Left forelimb (tissue), 1 donor: Measurements from ENCODE around the gene AUTS2.

Source experiments
- DNase-seq: peaks from one replicate; pipeline ENCODE4 v3.0.0-alpha.2; 2018; ENCODE audit warnings: low spot score

Gene AUTS2

DNA sequence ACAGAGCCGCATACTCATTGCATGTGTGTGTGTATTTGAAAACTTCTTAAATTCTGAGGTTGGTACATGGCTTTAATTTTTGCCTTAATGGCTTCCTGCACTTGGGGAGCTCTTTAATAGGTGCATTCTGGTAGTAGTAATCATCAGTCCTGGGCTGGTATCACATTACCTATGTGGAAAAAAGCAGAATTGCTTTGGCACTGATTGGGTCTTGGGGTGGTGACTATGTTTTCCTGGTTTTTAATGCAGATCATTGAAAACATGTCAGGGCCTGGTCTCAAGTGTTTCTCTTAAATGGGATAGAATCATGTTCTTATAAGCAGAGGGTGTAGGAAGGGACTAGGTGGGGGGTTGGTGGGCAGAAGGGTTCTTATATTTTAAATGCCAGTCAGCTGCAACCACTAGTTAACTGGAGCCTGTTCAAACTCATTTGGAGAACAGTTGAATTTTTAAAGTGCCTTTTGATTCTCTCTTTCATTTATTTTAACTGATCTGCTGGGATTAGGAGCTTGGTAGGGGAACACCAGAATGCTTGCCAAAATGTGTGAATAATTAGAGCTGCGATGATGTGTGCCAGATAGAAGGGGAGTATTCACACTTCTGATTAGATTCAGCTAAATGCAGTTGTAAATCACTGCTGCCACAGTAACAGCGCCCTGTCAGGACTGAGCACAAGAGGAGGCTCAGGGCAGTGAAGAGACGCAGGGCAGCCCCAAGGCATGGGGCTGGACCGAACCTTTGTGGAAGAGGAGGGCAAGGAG, 900.1 kb downstream of the AUTS2 start:
- DNase-seq: no peak

DNA sequence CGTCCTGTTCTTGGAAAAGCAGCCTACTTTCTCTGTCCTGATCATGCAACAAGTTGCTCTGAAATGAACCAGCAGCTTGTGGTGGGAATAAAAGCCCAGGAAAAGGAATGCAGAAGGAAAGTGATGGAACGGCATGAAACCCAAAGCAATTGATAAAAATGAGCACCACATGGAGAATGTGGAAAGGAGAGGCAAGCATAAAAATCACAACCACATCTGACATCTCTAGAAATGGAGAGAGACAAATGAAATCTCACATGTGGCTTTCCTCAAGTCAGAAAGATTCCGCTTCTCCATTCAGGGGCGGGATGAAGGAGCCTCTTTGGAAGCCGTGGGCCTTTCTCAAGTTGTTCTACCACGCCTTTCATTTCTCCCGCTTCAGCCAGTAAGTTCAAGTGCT, 902.0 kb downstream of the AUTS2 start:
- DNase-seq: no peak

DNA sequence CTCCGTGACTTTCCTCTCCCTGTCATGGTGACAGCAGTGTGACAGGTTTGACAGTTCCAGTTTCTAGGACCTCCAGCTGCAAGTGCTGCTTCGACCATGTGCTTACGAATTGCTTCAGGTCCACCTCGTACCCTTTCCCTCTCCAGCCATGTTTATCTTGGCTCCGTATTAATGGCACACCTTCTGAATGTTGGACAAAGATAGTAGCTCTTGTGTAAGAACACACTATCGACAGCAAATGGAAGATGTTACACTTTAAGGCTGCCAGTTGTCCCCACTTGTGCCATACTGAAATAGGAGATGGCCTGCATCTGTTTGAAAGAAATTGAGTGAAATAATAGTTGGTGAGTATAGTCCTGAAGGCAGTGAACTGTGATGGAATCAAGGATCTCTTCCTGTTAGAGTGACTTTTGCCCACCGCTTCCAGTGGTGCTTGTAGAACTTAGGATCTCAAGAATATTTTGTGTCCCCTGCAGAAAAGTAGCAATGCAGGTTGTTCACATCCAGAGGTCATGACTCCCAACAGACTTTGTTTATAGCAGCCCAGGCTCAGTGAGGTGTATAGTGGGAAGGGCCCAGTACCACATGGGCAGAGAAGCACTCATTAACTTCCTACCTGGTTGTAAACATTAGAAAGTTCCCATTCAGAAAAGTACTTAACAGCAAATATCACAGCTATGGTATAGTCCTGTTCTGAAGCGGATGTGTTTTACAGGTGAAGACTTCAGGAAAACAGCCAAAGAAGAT, 904.0 kb downstream of the AUTS2 start:
- DNase-seq: no peak

DNA sequence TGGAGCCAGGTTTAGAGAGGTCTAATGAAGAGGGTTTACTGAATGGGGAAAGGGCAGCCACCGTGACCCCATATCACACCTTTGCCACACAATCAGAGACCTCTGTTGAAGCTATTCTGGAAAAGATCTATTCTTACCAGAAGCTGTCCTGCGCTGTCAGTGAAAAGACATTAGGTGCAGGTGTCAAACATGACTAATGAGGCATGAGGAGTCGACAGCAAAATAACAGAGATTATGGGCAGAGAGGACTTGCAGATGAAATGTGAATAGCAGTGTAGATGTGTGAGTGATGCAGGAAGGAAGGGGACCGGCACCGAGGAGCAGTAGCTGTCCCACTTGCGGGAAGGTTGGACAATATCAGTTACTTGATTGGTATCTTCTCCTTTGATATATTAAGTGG, 906.0 kb downstream of the AUTS2 start:
- DNase-seq: no peak

DNA sequence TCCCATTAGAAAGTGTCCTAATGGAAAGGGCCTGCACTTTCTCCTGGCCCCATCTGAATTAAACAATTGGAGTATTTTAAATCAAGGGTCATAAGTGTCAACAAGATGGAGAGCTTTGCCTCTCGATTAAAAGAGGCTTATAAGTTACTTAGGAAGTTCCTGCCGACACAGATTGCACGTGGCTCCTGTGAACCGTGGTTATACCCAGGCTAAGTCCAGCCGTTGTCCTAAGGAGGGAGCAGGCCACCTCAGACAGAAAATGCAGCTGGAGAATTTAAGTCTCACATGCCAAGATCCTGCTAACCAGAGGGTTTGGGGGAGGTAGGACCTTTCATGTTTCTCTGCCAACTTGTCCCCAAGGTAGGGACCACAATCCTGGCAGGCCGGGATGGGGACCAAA, 907.2 kb downstream of the AUTS2 start:
- no peak for DNase-seq

DNA sequence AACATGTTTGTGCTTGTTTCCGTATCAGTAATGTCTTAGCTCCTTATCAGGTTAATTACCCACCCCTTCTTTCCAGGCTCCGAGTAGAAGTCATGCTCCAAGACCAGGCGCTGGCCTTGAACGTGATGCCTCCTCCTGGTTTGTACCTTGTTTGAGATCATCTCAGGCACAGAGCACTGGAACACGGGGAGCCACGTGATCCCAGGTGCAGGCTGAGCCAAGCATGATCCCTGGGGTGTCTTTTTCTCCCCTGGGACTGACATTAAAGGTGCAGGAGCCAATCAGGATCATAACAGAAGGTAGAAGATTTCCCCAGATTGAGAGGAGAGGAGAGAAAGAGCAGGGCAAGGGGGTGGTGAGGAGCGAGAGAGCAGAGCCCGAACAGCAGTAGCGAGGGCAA, 907.6 kb downstream of the AUTS2 start:
- DNase-seq: no peak

DNA sequence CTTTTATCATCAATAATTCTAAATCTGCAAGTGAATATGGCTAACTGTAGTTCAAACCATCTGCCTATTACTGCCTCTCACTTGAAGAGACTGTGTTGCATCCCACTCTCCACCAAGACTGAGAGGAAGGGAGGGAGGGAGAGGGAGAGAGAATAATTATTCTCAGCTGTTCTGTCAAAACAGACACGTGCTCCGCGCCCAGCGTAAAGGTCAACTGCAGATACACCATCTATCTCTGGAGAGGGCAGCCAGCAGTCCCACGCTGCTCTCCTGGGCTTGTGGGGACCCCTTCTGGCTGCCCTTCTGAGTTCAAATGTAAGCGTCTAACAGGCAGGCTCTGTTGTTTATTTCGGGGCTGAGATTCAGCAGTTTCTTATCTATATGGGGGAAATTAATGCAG, 908.2 kb downstream of the AUTS2 start:
- no peak for DNase-seq

DNA sequence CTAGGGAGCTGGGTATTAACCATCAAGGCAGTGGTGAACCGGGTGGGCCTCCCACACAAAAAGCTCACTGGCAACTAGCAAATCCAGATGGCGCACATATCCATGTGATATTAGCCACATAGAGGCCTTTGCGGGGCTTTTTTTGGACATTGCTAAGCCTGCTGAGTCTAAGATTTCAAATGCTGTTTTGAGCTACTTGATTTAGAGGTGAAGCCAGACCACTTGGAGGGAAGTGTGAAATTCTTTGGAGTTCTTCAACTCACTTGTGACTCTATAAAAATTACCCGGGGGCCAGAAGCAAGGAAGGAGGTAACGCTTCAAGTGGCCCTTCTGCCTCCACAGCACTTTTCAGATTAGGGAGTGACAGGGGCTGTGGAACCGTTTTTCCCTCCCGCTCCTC, 913.9 kb downstream of the AUTS2 start:
- no peak for DNase-seq

DNA sequence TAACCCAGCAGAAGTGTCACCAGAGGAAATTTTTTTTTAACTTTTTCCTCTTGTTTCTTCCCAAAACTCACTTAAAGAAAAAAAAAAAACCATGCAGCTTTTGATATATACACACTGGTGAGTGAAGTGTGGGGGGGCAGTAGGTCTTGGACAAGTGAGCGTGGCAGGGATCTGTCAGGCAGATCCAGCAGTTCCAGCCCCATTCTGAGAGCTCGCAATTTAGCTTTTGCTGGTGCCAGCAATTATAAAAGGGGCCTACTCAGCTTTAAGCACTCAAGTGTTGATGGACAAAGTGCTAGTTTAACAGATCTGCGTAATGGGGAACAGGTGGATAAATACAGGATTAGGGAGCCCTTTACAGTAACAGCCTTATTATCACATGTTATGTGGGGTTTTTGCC, 914.5 kb downstream of the AUTS2 start:
- DNase-seq: no peak

DNA sequence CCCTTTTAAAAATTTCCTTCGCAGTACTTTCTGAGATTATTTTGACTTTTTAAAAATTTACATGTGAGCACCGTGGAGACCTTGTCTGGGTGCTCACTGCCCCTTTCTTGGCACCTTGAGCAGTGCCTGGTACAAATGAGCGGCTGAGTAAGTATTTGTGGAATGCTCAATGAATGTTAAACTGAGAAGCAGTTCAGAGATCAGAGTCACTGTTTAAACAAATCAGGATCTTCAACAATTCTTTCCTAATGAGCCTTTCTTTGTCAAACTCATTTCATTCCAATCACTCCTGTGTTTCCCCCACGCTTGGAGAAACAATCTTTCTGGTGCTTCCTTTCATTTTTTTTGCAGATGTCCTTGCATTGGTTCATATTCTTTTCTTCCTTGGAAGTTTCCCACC, 922.3 kb downstream of the AUTS2 start:
- DNase-seq: no peak

DNA sequence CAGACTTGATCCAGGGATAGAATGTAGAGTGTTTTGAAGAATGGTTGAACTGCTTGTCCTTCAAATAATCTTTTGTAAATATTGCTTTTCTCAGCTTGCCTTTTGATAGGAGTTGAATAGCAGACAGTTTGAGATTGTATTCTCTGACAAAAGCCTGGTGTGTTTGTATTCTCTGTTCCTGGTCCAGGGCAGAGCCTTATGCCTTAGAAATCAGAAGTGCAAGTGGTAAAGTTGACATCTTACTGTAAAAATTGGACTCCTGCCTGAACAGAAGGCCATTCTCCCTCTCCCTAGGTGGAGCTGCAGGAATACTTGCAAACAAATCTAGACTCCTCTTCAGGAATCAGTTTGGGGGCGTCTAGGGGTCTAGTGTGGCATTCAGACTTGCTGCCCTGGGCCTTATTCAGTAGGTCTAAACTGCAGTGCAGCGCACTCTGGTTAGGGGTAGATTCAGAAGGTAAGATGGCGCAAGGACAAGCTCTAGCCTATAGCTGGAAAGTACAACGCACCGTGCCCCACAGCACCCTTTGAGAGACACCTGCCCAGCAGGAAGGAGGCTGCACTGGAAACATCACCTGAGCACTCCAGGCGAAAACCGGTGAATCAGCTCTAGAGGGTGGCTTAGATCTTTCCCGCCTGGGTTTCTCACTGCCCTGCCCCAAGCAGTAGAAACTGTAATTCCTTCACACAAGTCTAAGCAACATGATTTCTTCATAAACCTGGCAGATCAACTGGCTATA, 925.1 kb downstream of the AUTS2 start:
- no peak for DNase-seq

DNA sequence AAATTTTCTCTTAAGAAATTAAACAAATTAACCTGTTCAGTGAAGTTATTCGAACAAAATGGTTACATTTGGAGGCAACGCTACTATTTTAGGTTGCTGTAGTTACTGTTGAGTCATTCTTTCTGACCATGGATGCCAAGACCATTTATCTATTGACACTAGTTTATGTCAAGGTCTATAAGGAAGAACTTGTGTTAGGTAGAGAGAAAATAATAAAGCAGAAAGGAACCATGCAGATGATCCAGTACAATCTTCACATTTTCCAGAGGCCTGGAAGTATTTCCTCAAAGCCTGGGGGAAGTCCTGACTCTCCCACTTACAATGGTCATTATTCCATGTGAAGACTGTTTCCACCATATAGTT, 925.7 kb downstream of the AUTS2 start:
- no peak for DNase-seq

DNA sequence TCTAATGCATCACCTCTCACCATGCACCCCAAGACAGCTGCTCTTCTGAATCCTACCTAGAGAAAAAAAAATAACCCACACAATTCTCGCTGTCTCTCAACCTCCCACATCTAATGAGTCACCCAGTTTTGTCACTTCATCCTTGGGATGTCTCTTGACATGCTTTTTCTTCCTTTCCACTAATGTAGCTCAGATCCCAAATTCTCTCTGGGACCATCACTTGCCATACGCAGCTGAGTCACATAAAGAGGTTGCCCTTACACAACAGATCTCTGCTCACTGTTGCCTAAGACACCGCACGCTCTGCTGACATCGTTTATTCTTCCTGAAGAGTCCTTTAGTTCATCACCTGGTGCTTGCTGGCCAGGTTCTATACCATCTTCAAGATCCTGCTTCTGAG, 927.7 kb downstream of the AUTS2 start:
- DNase-seq: no peak

DNA sequence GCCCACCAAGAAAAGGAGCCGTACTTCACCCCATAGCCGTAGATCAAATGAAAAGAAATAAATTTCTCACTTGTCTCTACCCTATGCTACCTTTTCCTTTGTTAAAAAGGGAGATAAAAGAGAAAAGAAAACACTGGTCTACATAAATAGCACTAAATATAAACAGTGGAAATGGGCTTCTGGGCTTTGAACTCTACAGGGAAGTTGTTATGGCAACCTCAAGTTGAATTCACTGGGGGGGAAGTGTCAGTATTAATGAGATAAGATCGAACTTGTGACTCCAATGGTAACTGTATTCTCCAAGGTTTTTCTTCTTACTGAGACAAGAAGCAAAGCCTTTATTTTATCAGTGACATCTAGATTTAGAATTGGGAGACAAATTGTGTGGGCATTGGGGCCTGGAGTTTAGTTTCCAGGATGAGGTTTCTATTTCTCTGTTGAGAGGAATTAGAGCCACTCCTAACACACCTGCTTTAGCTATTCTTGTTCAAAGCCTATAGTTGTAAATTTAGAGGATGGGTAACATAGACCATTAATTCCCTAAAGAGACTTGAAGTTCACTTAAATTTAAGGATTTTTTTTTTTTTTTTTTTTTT, 929.3 kb downstream of the AUTS2 start:
- DNase-seq: no peak

DNA sequence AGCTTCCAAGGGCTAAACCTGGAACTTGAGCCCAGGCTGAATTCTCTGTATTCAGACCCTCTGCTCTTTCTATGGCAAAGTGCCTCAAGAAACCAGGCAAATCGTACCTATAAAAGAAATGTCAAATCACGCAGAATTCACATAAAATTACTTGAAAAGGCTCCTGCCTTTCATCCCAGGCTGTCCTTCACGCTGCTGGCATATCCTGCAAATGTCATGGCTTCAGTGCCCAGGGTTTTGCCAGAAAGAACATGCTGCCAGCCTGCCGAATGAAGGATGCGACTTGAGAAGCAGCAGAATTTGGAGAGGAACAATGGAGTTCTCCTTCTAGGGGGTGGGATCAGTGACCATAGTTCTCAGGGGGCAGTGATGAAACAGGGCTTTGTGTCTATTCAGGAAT, 931.2 kb downstream of the AUTS2 start:
- no peak for DNase-seq

DNA sequence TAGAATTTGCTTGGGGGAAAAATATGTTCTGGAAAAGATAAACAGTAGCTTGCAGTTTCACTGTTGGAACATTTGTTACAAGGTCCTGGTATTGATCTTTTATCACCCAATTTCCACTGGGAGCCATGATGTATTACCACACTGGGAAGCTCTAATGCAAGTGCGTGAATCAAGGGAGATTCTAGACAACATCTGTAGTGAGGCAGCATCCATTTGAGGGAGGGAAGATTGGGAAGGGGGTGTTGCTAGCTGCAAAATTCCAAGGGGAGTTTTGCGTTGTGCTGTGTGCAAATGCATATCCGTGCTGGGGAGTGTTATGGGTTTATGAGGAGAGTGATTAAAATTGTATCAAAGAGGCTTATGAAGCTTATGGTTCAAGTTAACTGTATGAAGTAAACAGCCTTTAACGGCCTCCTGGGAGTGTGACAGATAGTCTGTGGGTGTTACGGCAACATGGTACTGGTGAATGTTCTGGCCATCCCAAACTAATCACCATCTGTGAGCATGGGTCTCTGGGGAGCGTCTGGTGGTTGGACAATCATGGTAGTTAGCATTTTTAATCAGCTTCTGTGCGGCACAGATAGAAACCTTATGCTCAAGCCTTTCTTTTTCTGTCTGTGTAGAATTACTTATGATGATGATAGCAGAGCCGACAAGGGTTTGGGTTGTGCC, 931.8 kb downstream of the AUTS2 start:
- no peak for DNase-seq

DNA sequence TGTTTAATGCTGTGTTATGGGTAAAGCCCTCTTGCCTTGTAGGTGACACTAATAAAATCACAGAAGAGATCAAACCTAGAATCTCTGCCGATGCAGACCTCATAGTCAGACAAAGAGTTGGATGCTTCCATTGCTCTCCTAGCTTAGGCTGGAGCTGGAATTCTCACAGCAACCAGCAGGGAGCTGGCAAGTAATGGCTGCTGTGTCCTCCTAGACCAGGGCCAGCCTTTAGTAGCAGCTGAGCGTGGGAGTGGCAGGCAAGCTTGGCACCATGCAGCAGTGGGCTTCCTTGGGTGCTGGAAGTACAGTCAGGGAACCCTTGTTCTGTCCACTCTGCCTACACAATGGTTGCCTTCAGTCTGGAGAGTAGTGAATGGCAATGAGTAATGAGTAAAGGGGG, 935.3 kb downstream of the AUTS2 start:
- DNase-seq: no peak

DNA sequence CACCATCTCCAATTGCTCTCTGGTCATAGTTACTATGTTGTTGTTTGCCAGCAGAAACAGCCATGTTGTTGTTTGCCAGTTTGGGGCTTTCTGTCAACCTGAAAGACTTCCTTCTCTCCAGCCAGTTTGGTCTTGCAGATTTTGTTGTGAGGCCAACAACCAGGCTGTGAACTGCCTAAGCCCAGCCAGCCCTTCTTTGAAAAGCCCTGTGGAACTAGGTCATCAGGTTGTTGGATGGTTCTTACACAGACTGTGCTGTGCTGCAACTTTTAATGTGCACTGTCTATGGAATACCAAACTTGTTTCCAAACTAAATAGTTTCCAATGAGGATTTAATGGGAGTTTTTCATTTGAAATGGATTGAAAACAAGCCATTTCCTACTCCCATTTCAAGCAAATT, 940.9 kb downstream of the AUTS2 start:
- DNase-seq: no peak

DNA sequence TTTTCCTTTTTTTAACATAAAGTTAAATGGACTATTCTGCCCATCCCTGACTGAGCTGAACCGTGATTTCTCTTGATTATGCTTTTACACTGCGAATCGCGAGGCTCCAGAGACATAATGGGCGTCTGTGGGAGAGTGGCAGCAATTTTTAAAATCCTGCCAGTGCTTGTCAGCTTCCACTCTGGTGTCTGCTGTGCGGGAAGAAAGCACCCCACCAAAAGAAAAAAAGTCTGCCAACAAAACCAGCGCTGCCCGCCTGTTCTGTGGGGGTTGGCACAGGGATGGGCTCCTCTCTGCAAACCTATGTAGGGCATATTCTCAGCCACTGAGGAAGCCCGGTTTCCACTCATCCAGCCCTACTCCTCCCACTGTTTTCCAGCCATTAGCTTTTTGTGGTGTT, 941.3 kb downstream of the AUTS2 start:
- DNase-seq: no peak

DNA sequence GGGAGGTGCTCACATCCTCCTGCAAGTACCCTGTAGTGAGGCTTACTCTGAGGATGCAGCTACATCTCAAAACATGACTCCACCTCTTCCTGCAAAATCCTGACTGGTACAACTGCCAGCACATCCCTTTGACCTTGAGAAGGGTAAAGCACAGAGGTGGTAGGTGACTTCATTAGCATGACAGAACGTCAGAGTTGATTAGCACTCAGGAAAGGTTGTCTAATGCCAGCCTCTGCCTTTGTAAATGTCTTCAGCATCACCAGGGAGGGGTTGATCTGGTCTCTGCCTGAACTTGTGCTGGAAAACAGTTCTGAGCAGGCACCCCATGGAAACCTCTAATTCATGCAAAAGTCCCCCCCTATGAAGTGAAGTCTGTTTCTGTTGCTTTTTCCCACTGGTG, 942.4 kb downstream of the AUTS2 start:
- no peak for DNase-seq

DNA sequence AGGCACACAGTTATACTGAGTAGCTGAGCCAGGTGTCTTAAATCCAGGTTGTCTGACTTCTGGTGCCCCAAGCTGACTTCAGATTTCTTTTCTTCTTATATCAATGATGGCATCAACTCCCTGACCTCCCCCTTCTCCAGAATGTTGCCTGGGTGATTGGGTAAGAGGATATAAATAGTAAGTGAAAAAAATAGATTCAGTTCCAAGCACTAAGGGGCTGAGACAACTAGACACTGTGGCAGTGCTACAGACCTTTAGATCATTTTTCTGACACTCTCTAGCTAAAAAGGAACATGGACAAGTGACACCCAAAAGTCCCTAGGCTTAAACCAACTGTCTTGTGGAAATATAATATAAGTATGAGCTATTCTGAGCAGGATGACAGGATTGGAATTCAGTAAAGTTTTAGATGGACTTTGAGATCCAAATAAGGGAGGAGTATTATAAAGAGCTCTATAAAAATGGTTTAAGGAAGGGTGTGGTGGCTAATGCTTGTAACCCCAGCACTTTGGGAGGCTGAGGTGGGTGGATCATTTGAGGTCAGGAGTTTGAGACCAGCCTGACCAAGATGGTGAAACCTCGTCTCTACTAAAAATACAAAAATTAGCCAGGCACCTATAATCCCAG, 944.6 kb downstream of the AUTS2 start:
- no peak for DNase-seq

DNA sequence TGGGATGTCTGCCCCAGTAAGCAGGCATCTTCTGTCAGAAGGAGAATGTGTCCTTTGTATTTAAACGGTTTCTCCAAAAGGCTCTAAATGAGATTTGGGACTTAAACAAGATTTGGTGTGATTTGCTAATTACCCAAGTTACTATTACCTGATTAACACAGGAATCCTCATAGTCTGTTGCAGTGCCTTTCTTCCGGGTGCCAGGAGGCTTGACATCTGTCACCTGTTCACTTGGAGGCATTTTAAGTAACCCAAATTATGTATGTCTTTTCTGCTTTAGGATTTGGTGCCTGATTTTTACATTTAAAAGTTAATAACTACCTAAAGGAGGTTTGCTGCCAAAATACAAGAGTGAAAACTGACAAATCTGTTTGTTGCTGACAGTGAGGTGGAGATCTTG, 945.7 kb downstream of the AUTS2 start:
- DNase-seq: no peak
